Measurements from ENCODE around the gene MMD.
"Not testable (repeated sequence)": the region's sequence is repeated elsewhere in the genome, so short reads cannot be mapped to it uniquely, and the experiment has no call there.

The MMD gene

GRCh38 chr17:55390364-55390977 lies 31.2 kb downstream of the MMD start:
- DNase-seq: no peak

GRCh38 chr17:55389715-55390114 lies 31.9 kb downstream of the MMD start:
- DNase-seq: not testable (repeated sequence)

GRCh38 chr17:55388842-55389241 lies 32.8 kb downstream of the MMD start:
- DNase-seq: no peak

GRCh38 chr17:55386796-55387332 lies 34.8 kb downstream of the MMD start:
- no peak for DNase-seq

- DNase-seq: no peak
These were observed 36.9 kb downstream of the MMD start for GRCh38 chr17:55384643-55385232.

- DNase-seq: no peak
These were observed 37.6 kb downstream of the MMD start for GRCh38 chr17:55383771-55384642.

GRCh38 chr17:55381017-55381770 lies 40.4 kb downstream of the MMD start:
- no peak for DNase-seq

GRCh38 chr17:55377671-55378275 lies 43.9 kb downstream of the MMD start:
- DNase-seq: no peak

- DNase-seq: no peak
These were observed 52.9 kb downstream of the MMD start for GRCh38 chr17:55368706-55369105.

- DNase-seq: no peak
These were observed 55.6 kb downstream of the MMD start for GRCh38 chr17:55366020-55366481.

GRCh38 chr17:55363033-55363432 lies 58.6 kb downstream of the MMD start:
- no peak for DNase-seq

GRCh38 chr17:55360971-55361370 lies 60.7 kb downstream of the MMD start:
- no peak for DNase-seq

GRCh38 chr17:55356434-55357328 lies 65.0 kb downstream of the MMD start:
- peak; percentile 76 for DNase-seq

GRCh38 chr17:55354941-55355340 lies 66.7 kb downstream of the MMD start:
- DNase-seq: no peak

- DNase-seq: no peak
These were observed 67.6 kb downstream of the MMD start for GRCh38 chr17:55354010-55354409.

GRCh38 chr17:55351226-55351625 lies 70.4 kb downstream of the MMD start:
- DNase-seq: no peak

- no peak for DNase-seq
These were observed 70.8 kb downstream of the MMD start for GRCh38 chr17:55350825-55351205.

- DNase-seq: no peak
These were observed 72.8 kb downstream of the MMD start for GRCh38 chr17:55348749-55349354.

GRCh38 chr17:55347341-55347740 lies 74.3 kb downstream of the MMD start:
- DNase-seq: no peak

GRCh38 chr17:55346658-55347057 lies 75.0 kb downstream of the MMD start:
- no peak for DNase-seq

GRCh38 chr17:55345132-55345531 lies 76.5 kb downstream of the MMD start:
- no peak for DNase-seq

Data from activated CD8-positive, alpha-beta memory T cell treated with anti-CD3 and anti-CD28 coated beads, Interleukin-2, amount 50 U/mL, for 48 hours (primary cell).